ENCODE data around the gene AUH. TPM values are rescaled to one million over a fixed set of nuclear protein-coding genes. Genes with fewer than 3 reads are reported as not detected.

Gene AUH
- total and polyA plus RNA-seq, 7 donors = 13.1 to 40.9 (median 28.2) TPM

DNA sequence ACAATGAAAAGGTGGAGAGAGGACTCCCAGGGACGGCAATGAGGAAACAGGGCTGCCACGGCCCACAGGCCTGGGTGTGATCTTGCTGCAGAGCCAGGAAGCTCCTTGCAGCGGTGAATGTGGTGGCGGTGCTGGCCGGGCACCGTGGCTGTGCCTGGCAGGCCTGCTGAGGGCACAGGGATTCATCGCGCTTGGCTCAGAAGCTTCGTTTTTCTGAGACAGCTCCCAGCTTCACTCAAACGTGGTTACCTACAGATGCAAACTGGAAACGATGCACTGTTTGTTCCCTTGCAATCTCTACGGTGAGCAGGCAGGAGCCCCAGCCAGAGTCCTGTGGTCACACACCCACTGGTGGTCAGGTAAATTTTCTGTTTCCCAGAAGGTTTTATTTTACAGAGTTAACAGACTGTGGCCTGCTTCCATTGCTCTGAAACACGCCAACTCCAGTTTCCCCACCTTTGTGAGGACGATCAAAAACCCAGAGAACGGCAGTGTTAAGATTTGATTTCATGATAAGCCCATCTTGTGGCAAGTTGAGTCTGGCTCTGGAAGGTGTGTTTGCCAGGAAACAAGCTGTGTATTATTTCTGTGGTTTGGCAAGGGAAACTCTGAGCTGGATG is 183.9 kb downstream of the AUH start:
- intact Hi-C loops (cut with DNase I) = no loop called here
- Histone ChIP-seq H3K27me3 (no peaks in the 10 kb centered on the region), H3K4me3 (no peak overlapping the region), H3K4me1 (no peaks in the 10 kb centered on the region), H3K36me3 (no peaks in the 10 kb centered on the region), H3K9me3 (no peaks in the 10 kb centered on the region), H3K27ac (no peak overlapping the region)
- DNase-seq = no peak
- 37 to 48% methylated on average over 15 of the region's 15 CpGs for WGBS, 2 donors
- TF ChIP-seq EP300 (IDR thresholded peaks at IDR 0.05) (no peak), POLR2AphosphoS5 (IDR thresholded peaks at IDR 0.05) (no peak), POLR2A (IDR thresholded peaks at IDR 0.05) (no peak)
- TF ChIP-seq, protein P1, sequence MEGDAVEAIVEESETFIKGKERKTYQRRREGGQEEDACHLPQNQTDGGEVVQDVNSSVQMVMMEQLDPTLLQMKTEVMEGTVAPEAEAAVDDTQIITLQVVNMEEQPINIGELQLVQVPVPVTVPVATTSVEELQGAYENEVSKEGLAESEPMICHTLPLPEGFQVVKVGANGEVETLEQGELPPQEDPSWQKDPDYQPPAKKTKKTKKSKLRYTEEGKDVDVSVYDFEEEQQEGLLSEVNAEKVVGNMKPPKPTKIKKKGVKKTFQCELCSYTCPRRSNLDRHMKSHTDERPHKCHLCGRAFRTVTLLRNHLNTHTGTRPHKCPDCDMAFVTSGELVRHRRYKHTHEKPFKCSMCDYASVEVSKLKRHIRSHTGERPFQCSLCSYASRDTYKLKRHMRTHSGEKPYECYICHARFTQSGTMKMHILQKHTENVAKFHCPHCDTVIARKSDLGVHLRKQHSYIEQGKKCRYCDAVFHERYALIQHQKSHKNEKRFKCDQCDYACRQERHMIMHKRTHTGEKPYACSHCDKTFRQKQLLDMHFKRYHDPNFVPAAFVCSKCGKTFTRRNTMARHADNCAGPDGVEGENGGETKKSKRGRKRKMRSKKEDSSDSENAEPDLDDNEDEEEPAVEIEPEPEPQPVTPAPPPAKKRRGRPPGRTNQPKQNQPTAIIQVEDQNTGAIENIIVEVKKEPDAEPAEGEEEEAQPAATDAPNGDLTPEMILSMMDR (IDR thresholded peaks at IDR 0.05) = no peak

DNA sequence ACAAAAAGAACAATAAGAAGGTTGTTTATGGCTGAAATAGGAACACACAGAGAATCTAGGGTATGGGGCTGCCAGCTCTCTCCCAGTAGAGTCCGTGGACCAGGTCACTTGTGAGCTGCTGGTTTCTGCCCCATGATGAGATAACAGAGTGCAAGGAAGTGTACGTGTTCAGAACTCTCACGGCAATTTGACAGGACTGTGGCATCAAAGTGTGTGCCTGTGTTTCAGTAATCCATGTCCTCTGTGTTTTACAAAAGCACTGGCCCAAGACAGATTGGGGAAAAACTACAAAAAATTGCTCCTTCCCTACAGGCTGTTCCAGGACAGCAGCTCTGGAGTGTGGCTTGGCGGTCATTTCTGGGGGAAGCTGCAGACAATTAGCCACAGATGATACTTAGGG is 184.6 kb downstream of the AUH start:
- H3K36me3 ChIP-seq = no peaks in the 10 kb centered on the region
- no peaks in the 10 kb centered on the region for H3K27me3 ChIP-seq
- no peaks in the 10 kb centered on the region for H3K9me3 ChIP-seq
- WGBS, 2 donors = 93% methylated on average over 4 of the region's 4 CpGs
- intact Hi-C loops (cut with DNase I) = no loop called here
- DNase-seq = no peak
- no peak overlapping the region for H3K4me3 ChIP-seq
- TF ChIP-seq, protein P1 (IDR thresholded peaks at IDR 0.05) = no peak
- TF ChIP-seq POLR2A (IDR thresholded peaks at IDR 0.05) (no peak), POLR2AphosphoS5 (IDR thresholded peaks at IDR 0.05) (no peak), EP300 (IDR thresholded peaks at IDR 0.05) (no peak)
- H3K4me1 ChIP-seq = no peaks in the 10 kb centered on the region
- no peak overlapping the region for H3K27ac ChIP-seq

DNA sequence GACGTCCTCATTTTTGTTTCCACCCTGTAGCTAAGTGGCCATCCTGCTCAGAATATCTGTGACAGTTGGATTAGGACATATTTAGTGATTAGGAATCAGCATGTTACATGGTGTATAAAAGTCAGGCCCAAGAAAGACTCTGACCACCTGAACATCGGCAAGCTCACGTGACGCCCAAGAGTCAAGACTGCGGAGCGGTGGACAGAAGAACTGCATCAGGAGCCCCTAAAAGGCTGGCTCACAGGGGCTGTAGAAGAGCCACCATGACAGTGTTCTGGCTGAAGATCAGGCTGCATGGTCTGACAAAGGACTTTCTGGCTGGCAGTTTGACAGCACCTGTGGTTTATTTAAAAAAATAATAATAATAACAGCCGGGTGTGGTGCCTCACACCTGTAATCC is 185.3 kb downstream of the AUH start:
- TF ChIP-seq POLR2AphosphoS5 (IDR thresholded peaks at IDR 0.05) (no peak), POLR2A (IDR thresholded peaks at IDR 0.05) (no peak), EP300 (IDR thresholded peaks at IDR 0.05) (no peak)
- TF ChIP-seq, protein P1 (IDR thresholded peaks at IDR 0.05) = no peak
- Histone ChIP-seq H3K27ac (no peak overlapping the region), H3K36me3 (no peaks in the 10 kb centered on the region), H3K9me3 (no peaks in the 10 kb centered on the region), H3K4me3 (no peak overlapping the region), H3K27me3 (no peaks in the 10 kb centered on the region), H3K4me1 (no peaks in the 10 kb centered on the region)
- no peak for DNase-seq
- WGBS, 2 donors = 97 to 98% methylated on average over 7 of the region's 7 CpGs
- intact Hi-C loops (cut with DNase I) = no loop called here

DNA sequence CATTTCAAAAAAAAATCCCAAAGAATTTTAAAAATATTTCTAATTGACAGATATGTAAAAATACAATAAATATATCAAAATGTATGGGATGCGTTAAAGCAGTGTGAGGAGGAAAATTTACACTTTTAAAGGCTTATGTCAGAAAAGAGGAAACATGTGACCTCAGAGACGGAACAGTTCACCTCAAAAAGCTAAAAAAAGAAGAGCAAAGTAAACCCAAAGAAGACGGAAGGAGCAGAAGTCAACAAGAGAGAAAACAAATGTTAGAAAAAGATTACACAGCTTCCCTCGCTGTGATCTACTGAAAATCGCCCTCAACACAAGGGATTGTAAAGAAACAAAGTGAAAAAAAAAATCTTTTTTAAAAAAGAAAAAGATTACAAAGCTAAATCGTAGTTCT is 186.9 kb downstream of the AUH start:
- intact Hi-C loops (cut with DNase I) = no loop called here
- Histone ChIP-seq H3K36me3 (no peaks in the 10 kb centered on the region), H3K9me3 (peaks cover 0 to 5% (median 2%) of the 10 kb centered on the region in 4 donors), H3K4me1 (no peaks in the 10 kb centered on the region), H3K27me3 (no peaks in the 10 kb centered on the region), H3K4me3 (no peak overlapping the region), H3K27ac (no peak overlapping the region)
- DNase-seq = no peak
- TF ChIP-seq, protein P1 (IDR thresholded peaks at IDR 0.05) = no peak
- TF ChIP-seq POLR2A (IDR thresholded peaks at IDR 0.05) (no peak), POLR2AphosphoS5 (IDR thresholded peaks at IDR 0.05) (no peak), EP300 (IDR thresholded peaks at IDR 0.05) (no peak)
- WGBS, 2 donors = 44 to 84% methylated on average over 6 of the region's 6 CpGs

DNA sequence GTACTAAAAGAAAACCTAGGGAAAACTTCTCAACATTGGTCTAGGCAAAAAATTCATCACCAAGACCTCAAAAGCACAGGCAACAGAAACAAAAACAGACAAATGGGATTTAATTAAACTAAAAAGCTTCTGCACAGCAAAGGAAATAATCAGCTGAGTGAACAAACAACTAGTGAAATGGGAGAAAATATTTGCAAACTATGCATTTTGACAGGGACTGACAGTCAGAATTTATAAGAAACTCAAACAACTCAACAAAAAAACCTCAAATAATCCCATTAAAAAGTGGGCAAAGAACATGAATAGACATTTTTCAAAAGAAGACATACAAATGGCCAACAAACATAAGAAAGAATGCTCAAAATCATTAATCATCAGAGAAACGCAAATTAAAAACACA is 189.4 kb downstream of the AUH start:
- H3K9me3 ChIP-seq = peaks cover 0 to 5% (median 2%) of the 10 kb centered on the region in 4 donors
- WGBS, 2 donors = 93 to 100% methylated on average over 1 of the region's 1 CpG
- intact Hi-C loops (cut with DNase I) = no loop called here
- DNase-seq = no peak
- H3K27me3 ChIP-seq = no peaks in the 10 kb centered on the region
- no peaks in the 10 kb centered on the region for H3K36me3 ChIP-seq
- no peak overlapping the region for H3K27ac ChIP-seq
- no peak overlapping the region for H3K4me3 ChIP-seq
- TF ChIP-seq POLR2A (IDR thresholded peaks at IDR 0.05) = no peak
- TF ChIP-seq POLR2AphosphoS5 (IDR thresholded peaks at IDR 0.05) = no peak
- no peak for TF ChIP-seq EP300 (IDR thresholded peaks at IDR 0.05)
- TF ChIP-seq, protein P1 (IDR thresholded peaks at IDR 0.05) = no peak
- H3K4me1 ChIP-seq = no peaks in the 10 kb centered on the region
